HG02973 (cell line): ENCODE measurements around the gene IQSEC1.

Source experiments
- ATAC-seq: cut with Tn5 transposase; IDR thresholded peaks from one replicate; pipeline ENCODE4 v1.9.1; 2021; ENCODE audit warnings: moderate library complexity; ENCODE audit not compliant: unreplicated experiment

Gene IQSEC1

GRCh38 chr3:12959838-12960378 is 113.3 kb downstream of the IQSEC1 start:
- peak; percentile 41 for ATAC-seq

- no peak for ATAC-seq
These were observed 113.8 kb downstream of the IQSEC1 start for GRCh38 chr3:12959410-12959809.

- ATAC-seq = no peak
These were observed 115.1 kb downstream of the IQSEC1 start for GRCh38 chr3:12957824-12958792.

GRCh38 chr3:12957339-12957738 is 115.9 kb downstream of the IQSEC1 start:
- no peak for ATAC-seq

- ATAC-seq = no peak
These were observed 116.9 kb downstream of the IQSEC1 start for GRCh38 chr3:12956316-12956660.

GRCh38 chr3:12955651-12956315 is 117.4 kb downstream of the IQSEC1 start:
- no peak for ATAC-seq

- no peak for ATAC-seq
These were observed 118.2 kb downstream of the IQSEC1 start for GRCh38 chr3:12954891-12955650.

- ATAC-seq = no peak
These were observed 119.0 kb downstream of the IQSEC1 start for GRCh38 chr3:12954180-12954579.

- no peak for ATAC-seq
These were observed 119.8 kb downstream of the IQSEC1 start for GRCh38 chr3:12953201-12953995.

GRCh38 chr3:12952343-12953200 is 120.7 kb downstream of the IQSEC1 start:
- ATAC-seq = no peak

GRCh38 chr3:12948891-12949711 is 124.1 kb downstream of the IQSEC1 start:
- peak; percentile 42 for ATAC-seq

- no peak for ATAC-seq
These were observed 124.9 kb downstream of the IQSEC1 start for GRCh38 chr3:12948371-12948770.

- no peak for ATAC-seq
These were observed 125.5 kb downstream of the IQSEC1 start for GRCh38 chr3:12947504-12948369.

- no peak for ATAC-seq
These were observed 126.4 kb downstream of the IQSEC1 start for GRCh38 chr3:12946649-12947316.

- no peak for ATAC-seq
These were observed 127.0 kb downstream of the IQSEC1 start for GRCh38 chr3:12946251-12946648.

- no peak for ATAC-seq
These were observed 128.4 kb downstream of the IQSEC1 start for GRCh38 chr3:12944849-12945248.

GRCh38 chr3:12944413-12944812 is 128.8 kb downstream of the IQSEC1 start:
- ATAC-seq = no peak
